Activated naive CD8-positive, alpha-beta T cell (primary cell): ENCODE data around the gene PGBD1.
A peak's percentile ranks its signal among the peaks of the same experiment; 100 is the strongest.

Source experiments
- H3K27ac Mint-ChIP-seq: one replicate; pipeline ENCODE4 v1.8.0; 2021; ENCODE audit warnings: mixed read lengths
- H3K27me3 Mint-ChIP-seq: one replicate; pipeline ENCODE4 v1.8.0; 2021; ENCODE audit warnings: mixed read lengths
- H3K36me3 Mint-ChIP-seq: one replicate; pipeline ENCODE4 v1.8.0; 2021; ENCODE audit warnings: mixed read lengths
- H3K4me1 Mint-ChIP-seq: one replicate; pipeline ENCODE4 v1.8.0; 2021; ENCODE audit warnings: low read depth, mixed read lengths
- H3K4me3 Mint-ChIP-seq: one replicate; pipeline ENCODE4 v1.8.0; 2021; ENCODE audit warnings: mild to moderate bottlenecking, mixed read lengths
- H3K9me3 Mint-ChIP-seq: one replicate; pipeline ENCODE4 v1.8.0; 2021; ENCODE audit warnings: low read depth, mixed read lengths

The PGBD1 gene

GRCh38 chr6:28335564-28336283, 54.4 kb downstream of the PGBD1 start, which contains the start of gene ZSCAN31:
ZSCAN31 (minus strand) TSS chr6:28336148; CDS start chr6:28329683, 6,465 bp downstream.
- H3K4me1 Mint-ChIP-seq: peaks cover 10% of the 10 kb centered on the region
- no peaks in the 10 kb centered on the region for H3K27me3 Mint-ChIP-seq
- peaks cover 4% of the 10 kb centered on the region for H3K36me3 Mint-ChIP-seq
- peak within 1 kb of the TSS; percentile 46 for H3K4me3 Mint-ChIP-seq
- H3K9me3 Mint-ChIP-seq: no peaks in the 10 kb centered on the region
- no peak within 1 kb of the TSS for H3K27ac Mint-ChIP-seq

DNA sequence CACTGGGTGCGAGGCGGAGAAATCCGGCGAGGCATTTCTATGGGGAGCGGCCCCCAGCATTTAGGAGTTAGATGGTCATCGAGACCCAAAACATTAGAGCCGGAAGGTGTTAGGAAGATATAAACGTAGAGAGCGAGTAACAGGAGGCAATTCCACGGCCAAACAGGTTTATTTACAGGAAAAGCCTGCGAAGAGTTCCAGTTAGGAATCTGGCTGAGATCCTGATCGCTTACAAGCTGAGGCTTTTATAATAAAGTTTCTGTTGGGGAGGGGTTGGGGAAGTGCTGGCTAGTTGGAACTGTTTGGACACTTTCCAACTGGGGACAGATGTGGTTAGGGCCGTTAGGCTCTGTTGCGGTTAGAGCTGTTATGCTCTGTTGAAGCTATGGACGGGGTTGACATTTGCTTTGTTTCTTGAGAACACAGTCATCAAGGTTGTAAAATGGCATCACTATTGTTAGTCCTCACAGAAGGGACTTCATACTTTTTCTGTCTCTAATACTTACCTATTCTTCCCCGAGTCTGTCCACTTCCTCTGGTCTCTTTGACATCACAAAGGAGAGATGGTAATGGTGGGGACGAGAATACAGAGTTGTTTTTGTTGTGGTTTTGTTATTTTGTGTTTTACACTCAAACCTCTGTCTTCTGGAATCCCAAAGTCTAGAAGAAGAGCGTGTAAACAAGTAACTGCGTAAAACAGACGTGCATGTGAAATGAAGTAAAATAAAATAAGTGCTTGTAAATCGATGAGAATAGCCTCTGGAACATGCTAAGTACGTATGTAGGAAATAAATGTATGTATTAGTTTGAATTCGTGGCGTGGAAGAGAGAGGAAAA, 55.1 kb downstream of the PGBD1 start:
- H3K4me3 Mint-ChIP-seq: no peak overlapping the region
- no peaks in the 10 kb centered on the region for H3K27me3 Mint-ChIP-seq
- no peak overlapping the region for H3K27ac Mint-ChIP-seq
- peaks cover 7% of the 10 kb centered on the region for H3K36me3 Mint-ChIP-seq
- H3K4me1 Mint-ChIP-seq: peaks cover 10% of the 10 kb centered on the region
- no peaks in the 10 kb centered on the region for H3K9me3 Mint-ChIP-seq

DNA sequence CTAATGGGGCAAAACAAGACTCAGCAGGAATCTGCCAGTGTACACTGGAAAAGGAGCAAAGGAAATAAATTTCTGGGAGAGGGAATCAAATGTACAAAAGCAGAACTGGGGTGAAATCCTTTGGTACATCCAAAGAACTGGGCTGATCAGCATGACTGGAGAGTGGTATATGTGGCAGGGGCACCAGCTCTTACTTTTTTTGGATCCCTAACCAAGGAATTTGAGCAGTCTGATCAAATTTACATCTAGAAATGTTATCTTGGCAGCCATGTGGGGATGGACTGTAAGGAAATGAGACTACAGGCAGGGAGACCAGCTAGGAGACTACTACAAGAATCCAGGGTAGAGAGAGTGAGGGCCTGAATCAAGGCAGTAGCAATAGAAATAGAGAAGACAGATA, 55.7 kb downstream of the PGBD1 start:
- no peak overlapping the region for H3K27ac Mint-ChIP-seq
- no peaks in the 10 kb centered on the region for H3K27me3 Mint-ChIP-seq

DNA sequence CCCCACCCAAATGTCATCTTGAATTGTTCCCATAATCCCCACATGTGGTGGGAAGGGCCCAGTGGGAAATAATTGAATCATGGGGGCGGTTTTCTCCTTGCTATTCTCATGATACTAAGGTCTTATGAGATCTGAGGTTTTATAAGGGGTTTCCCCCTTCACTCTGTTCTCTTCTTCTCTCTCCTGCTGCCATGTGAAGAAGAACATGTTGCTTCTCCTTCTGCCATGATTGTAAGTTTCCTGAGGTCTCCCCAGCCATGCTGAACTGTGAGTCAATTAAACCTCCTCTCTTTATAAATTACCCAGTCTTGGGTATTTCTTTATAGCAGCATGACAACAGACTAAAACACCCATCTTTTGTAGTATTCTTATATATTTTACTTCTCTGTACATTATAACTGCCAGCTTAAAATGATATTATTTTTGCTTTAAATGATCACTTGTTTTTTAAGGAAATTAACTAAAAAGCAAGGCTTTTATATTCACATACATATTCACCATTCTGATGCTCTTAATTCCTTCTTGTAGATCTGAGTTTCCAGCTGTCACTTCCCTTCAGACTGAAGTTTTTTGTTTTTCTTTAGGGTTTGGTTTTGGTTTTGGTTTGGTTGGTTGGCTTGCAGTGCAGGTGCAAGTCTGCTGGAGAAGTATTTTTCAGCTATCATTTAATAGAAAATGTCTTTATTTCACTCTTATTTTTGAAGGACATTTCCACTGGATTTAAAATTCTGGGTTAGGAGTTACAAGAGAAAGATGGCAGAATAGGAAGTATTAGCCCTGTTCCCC, 59.1 kb downstream of the PGBD1 start:
- Mint-ChIP-seq H3K27me3 (peaks cover 3% of the 10 kb centered on the region), H3K9me3 (no peaks in the 10 kb centered on the region), H3K4me1 (no peaks in the 10 kb centered on the region), H3K27ac (no peak overlapping the region), H3K36me3 (peaks cover 7% of the 10 kb centered on the region), H3K4me3 (no peak overlapping the region)

More for the DNA sequence above, 55.7 kb downstream of the PGBD1 start:
- H3K4me3 Mint-ChIP-seq: no peak overlapping the region
- H3K9me3 Mint-ChIP-seq: no peaks in the 10 kb centered on the region
- H3K4me1 Mint-ChIP-seq: peaks cover 10% of the 10 kb centered on the region
- peaks cover 7% of the 10 kb centered on the region for H3K36me3 Mint-ChIP-seq

- Mint-ChIP-seq H3K36me3 (peaks cover 7% of the 10 kb centered on the region), H3K27ac (no peak overlapping the region), H3K9me3 (no peaks in the 10 kb centered on the region), H3K4me3 (no peak overlapping the region), H3K4me1 (no peaks in the 10 kb centered on the region), H3K27me3 (peaks cover 12% of the 10 kb centered on the region)
Observed at GRCh38 chr6:28343898-28344677, 62.7 kb downstream of the PGBD1 start.

- peaks cover 4% of the 10 kb centered on the region for H3K36me3 Mint-ChIP-seq
- no peaks in the 10 kb centered on the region for H3K9me3 Mint-ChIP-seq
- peaks cover 12% of the 10 kb centered on the region for H3K27me3 Mint-ChIP-seq
- H3K4me1 Mint-ChIP-seq: peaks cover 8% of the 10 kb centered on the region
- H3K4me3 Mint-ChIP-seq: no peak overlapping the region
- H3K27ac Mint-ChIP-seq: no peak overlapping the region
Observed at GRCh38 chr6:28345201-28345600, 63.8 kb downstream of the PGBD1 start.

DNA sequence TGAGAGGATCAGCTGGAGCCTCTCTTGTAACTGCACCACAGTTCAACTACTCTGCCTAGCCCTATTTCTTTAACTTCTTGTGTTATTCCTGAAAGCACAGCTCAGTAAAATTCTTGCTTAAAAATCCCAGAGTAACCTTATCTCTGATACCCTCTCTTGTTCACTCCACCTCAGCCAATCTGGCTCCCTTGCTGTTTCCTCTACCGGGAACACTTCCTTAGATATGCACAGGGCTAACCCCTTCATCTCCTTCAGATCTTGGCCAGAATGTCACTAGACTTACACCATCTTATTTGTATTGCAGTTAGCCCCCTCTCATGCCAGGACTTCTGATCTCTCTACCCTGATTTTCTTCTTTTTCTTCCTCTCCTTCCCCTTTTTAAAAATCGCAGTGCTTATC, 65.7 kb downstream of the PGBD1 start:
- H3K9me3 Mint-ChIP-seq: no peaks in the 10 kb centered on the region
- no peaks in the 10 kb centered on the region for H3K36me3 Mint-ChIP-seq
- H3K4me3 Mint-ChIP-seq: no peak overlapping the region
- H3K27me3 Mint-ChIP-seq: peaks cover 12% of the 10 kb centered on the region
- H3K27ac Mint-ChIP-seq: no peak overlapping the region
- H3K4me1 Mint-ChIP-seq: peaks cover 27% of the 10 kb centered on the region

DNA sequence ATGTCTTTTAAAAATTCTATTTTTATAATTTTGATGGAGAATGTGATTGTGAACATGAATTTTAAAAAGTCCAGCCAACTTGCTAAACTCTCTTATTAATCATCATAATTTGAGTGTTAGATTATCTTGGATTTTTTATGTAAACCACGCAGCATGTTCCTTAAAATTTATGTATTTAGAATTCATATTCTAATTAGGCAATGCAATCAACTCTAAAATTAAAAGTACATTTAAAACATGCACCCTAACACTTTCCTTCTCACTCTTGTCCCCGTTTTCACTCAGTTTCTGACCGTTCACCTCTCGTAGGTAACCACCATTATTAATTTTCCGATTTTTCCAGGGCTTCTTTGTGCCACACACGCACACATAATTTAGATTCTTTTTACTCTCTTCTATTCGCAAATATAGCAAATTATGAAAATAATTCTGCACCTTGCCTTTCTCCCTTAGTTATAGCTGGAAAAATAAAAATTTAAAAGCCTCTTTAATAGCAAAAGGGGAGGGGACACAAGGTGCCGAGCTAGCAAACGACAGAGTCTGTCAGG, 68.0 kb downstream of the PGBD1 start:
- Mint-ChIP-seq H3K4me1 (peaks cover 28% of the 10 kb centered on the region), H3K36me3 (no peaks in the 10 kb centered on the region), H3K27me3 (peaks cover 9% of the 10 kb centered on the region), H3K4me3 (peak overlapping the region; percentile 100), H3K27ac (peak overlapping the region; percentile 91), H3K9me3 (no peaks in the 10 kb centered on the region)

- Mint-ChIP-seq H3K4me3 (peak within 1 kb of the TSS; percentile 100), H3K36me3 (no peaks in the 10 kb centered on the region), H3K27me3 (peaks cover 9% of the 10 kb centered on the region)
Observed at GRCh38 chr6:28349892-28350737, 68.7 kb downstream of the PGBD1 start, which contains the start of gene ZKSCAN3. ZKSCAN3 (plus strand) TSS chr6:28349947; CDS start chr6:28359587, 9,640 bp downstream.

GRCh38 chr6:28351087-28351486, 69.7 kb downstream of the PGBD1 start:
- H3K9me3 Mint-ChIP-seq: no peaks in the 10 kb centered on the region
- no peak overlapping the region for H3K27ac Mint-ChIP-seq
- no peaks in the 10 kb centered on the region for H3K36me3 Mint-ChIP-seq
- H3K4me3 Mint-ChIP-seq: peak overlapping the region; percentile 100
- H3K27me3 Mint-ChIP-seq: peaks cover 6% of the 10 kb centered on the region
- peaks cover 38% of the 10 kb centered on the region for H3K4me1 Mint-ChIP-seq

More at GRCh38 chr6:28349892-28350737, 68.7 kb downstream of the PGBD1 start, which contains the start of gene ZKSCAN3:
- Mint-ChIP-seq H3K4me1 (peaks cover 28% of the 10 kb centered on the region), H3K27ac (peak within 1 kb of the TSS; percentile 91), H3K9me3 (no peaks in the 10 kb centered on the region)

DNA sequence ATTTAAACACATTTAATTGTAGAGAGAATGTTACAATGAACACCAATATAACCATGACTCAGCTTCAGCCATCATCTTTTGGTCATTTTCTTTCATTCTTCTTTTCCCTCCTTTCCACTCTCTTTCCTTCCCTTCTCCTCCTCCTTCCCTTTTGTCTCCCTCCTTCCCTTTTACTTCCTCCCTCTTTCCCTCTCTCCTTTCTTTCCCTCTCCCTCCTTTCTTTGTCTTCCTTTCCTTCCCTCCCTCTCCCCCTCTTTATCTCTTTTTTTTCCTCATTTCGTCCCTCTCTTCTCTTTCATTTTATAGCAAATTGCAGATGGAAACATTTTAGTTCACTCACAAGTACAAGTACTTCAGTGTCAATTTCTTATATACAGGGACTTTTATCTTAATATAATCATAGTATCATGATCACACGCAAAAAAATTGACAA, 70.1 kb downstream of the PGBD1 start:
- H3K4me1 Mint-ChIP-seq: peaks cover 39% of the 10 kb centered on the region

More for the DNA sequence above, 70.1 kb downstream of the PGBD1 start:
- H3K36me3 Mint-ChIP-seq: no peaks in the 10 kb centered on the region
- H3K9me3 Mint-ChIP-seq: no peaks in the 10 kb centered on the region
- H3K4me3 Mint-ChIP-seq: peak overlapping the region; percentile 100
- no peak overlapping the region for H3K27ac Mint-ChIP-seq
- peaks cover 6% of the 10 kb centered on the region for H3K27me3 Mint-ChIP-seq
